Measurements from ENCODE around the gene CDK11B. TPM values are rescaled to one million over a fixed set of nuclear protein-coding genes. Genes with fewer than 3 reads are reported as not detected.

Gene CDK11B
- total RNA-seq, 1 donor, result 5.8 TPM

GRCh38 chr1:1591452-1591851 lies 67.4 kb downstream of the CDK11B start:
- Histone ChIP-seq H3K27ac (ENCODE audit: low read depth, low read length) (no peak overlapping the region), H3K4me3 (ENCODE audit: insufficient read depth, low read length) (no peak overlapping the region), H4K20me1 (ENCODE audit: insufficient read depth, low read length) (no peaks in the 10 kb centered on the region), H3K4me2 (ENCODE audit: insufficient read depth, low read length) (no peak overlapping the region), H3K9me3 (ENCODE audit: low read depth, low read length) (no peaks in the 10 kb centered on the region), H2AFZ (ENCODE audit: low read length) (peak overlapping the region; percentile 22), H3K79me2 (ENCODE audit: insufficient read depth, low read length) (no peaks in the 10 kb centered on the region), H3K27me3 (ENCODE audit: insufficient read depth, low read length) (peaks cover 8% of the 10 kb centered on the region), H3K36me3 (ENCODE audit: insufficient read depth, low read length) (no peaks in the 10 kb centered on the region), H3K4me1 (ENCODE audit: insufficient read depth, low read length) (no peaks in the 10 kb centered on the region)
- peak; percentile 65 for DNase-seq (ENCODE audit: insufficient read length, low spot score, missing footprints)
- TF ChIP-seq CTCF (IDR thresholded peaks at IDR 0.05; ENCODE audit: extremely low read depth, low read depth, low read length), result no peak

Other genes starting within 250 kb of the CDK11B start
- gene ANKRD65, start 237.7 kb downstream of the CDK11B start, total RNA-seq, result 1.2 and 1.8 TPM in 2 replicates
- gene VWA1, start 223.3 kb downstream of the CDK11B start, total RNA-seq, result 2.4 and 4.3 TPM in 2 replicates
- gene ATAD3C, start 209.3 kb downstream of the CDK11B start, total RNA-seq, result under 0.01 and 0.59 TPM in 2 replicates
- gene ATAD3B, start 187.2 kb downstream of the CDK11B start, total RNA-seq, result 10.6 and 14.5 TPM in 2 replicates
- 18.6 and 19.9 TPM in 2 replicates for gene ATAD3A, start 146.8 kb downstream of the CDK11B start, total RNA-seq
- gene TMEM240, start 118.4 kb downstream of the CDK11B start, total RNA-seq, result 1.8 and 2.7 TPM in 2 replicates
- gene SSU72, start 84.1 kb downstream of the CDK11B start, total RNA-seq, result 67.2 and 73.1 TPM in 2 replicates
- gene FNDC10, start 58.9 kb downstream of the CDK11B start, total RNA-seq, result 2.1 and 2.5 TPM in 2 replicates
- 74.0 and 80.7 TPM in 2 replicates for gene MIB2, start 43.5 kb downstream of the CDK11B start, total RNA-seq
- gene MMP23B, start 26.8 kb downstream of the CDK11B start, total RNA-seq, result 0.59 and 1.1 TPM in 2 replicates
- gene SLC35E2B, start 33.8 kb upstream of the CDK11B start, total RNA-seq, result 33.0 and 38.4 TPM in 2 replicates
- gene CDK11A, start 65.4 kb upstream of the CDK11B start, total RNA-seq, result 19.4 and 22.1 TPM in 2 replicates
- gene NADK, start 119.5 kb upstream of the CDK11B start, total RNA-seq, result 43.9 and 45.6 TPM in 2 replicates
- 84.6 and 88.7 TPM in 2 replicates for gene GNB1, start 232.1 kb upstream of the CDK11B start, total RNA-seq

Data from osteoblast (primary cell).